Activated B cell treated with CpG ODN at 0.5 μM for 24 hours (primary cell): ENCODE results near the gene ZNF550. TPM values are rescaled to one million over a fixed set of nuclear protein-coding genes. Genes with fewer than 3 reads are reported as not detected.
A peak's percentile ranks its signal among the peaks of the same experiment; 100 is the strongest.

ENCODE experiments used
- ATAC-seq: fragments of 200-7000 bp; cut with Tn5 transposase; one replicate; pipeline ENCODE4 v1.10.0; 2021; ENCODE audit warnings: low read depth, mild to moderate bottlenecking, moderate library complexity
- CTCF ChIA-PET: fragments of 350-600 bp; sonication (Branson Sonifier 250); formaldehyde crosslinking; loops from one replicate; lab custom pipeline; 2021; ENCODE audit warnings: antibody characterized with exemption; lab: Charles Lee
- POLR2A ChIA-PET: fragments of 350-600 bp; sonication (Branson Sonifier 250); formaldehyde crosslinking; loops from one replicate; lab custom pipeline; 2021; ENCODE audit warnings: antibody characterized with exemption; lab: Charles Lee
- DNase-seq: peaks from one replicate; pipeline ENCODE4 v3.0.0; 2022
- H3K27ac Mint-ChIP-seq: one replicate; pipeline ENCODE4 v1.8.0; 2020; ENCODE audit warnings: mixed read lengths
- H3K27me3 Mint-ChIP-seq: one replicate; pipeline ENCODE4 v1.8.0; 2021; ENCODE audit warnings: mixed read lengths
- H3K36me3 Mint-ChIP-seq: one replicate; pipeline ENCODE4 v1.8.0; 2021; ENCODE audit warnings: low read depth, mixed read lengths
- H3K4me1 Mint-ChIP-seq: one replicate; pipeline ENCODE4 v1.8.0; 2021; ENCODE audit warnings: mixed read lengths
- H3K4me3 Mint-ChIP-seq: one replicate; pipeline ENCODE4 v1.8.0; 2020; ENCODE audit warnings: mild to moderate bottlenecking, mixed read lengths
- H3K9me3 Mint-ChIP-seq: one replicate; pipeline ENCODE4 v1.8.0; 2020; ENCODE audit warnings: mixed read lengths
- CTCF ChIP-seq: fragments of 200-600 bp; IDR thresholded peaks from one replicate; pipeline ENCODE4 v1.8.0; 2022; ENCODE audit warnings: antibody characterized with exemption, mild to moderate bottlenecking
- intact Hi-C: fragments of 100-400 bp; cut with micrococcal nuclease; formaldehyde crosslinking; loops from one replicate; pipeline ENCODE4 v1.15.1; 2024
- total RNA-seq: library from RNA; stranded (reverse); gene quantifications from 2 replicates; pipeline ENCODE4 v1.2.3, GENCODE V29; 2022

Gene ZNF550
- total RNA-seq, 1 donor from 2014 or later = 18.7 TPM

DNA sequence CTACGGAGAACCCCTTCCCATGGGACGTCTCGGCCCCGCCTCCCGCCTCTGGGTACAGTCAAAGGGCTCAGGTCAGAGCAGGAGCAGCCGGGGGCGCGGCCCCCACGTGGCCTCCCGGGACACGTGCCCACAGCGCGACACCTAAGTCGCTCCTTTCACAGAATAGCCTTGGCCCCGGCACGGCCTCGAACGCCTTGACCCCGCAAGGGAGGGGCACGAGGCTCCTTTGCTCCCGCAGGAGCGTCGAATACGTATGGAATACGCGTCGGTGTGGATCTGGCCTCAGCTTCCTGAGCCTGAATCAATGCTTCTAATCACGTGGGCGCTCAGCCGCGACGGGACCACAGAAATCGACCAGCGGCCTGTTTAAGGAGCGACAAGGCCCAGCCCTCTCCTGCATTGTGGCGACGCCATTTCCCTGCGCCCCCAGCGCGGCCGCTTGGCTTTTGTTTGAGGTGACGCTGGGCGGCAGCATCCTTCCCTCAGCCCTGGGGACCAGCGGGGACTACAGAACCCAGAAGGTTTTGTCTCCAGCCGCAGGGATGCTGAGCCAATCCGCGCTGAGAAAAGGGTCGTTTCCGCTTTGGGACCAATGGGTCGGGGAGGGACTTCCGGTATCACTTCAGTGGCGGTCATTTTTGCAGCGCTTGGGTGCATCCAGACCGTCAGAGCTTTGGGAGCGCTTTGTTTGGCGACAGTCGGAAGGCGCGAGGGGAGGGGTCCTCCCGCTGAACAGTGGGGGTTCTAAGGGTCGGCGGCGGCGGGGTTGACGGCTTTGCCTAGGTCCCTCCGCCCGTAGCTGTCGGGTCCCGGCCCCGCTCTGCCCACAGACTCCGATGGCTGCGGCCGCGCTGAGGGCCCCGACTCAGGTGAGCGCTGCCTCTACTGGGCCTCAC lies 24.1 kb upstream of the ZNF550 start, which contains the start of gene ZIK1:
ZIK1 (plus strand) TSS at position 625 of the 896 bp plus-strand sequence; CDS start at position 837, 212 bp downstream.
- intact Hi-C loops = loop anchor here (1.0 to 5.0 kb wide), 5 partner anchors 16 to 364 kb away; partner anchors contain the start of genes ZNF134, ZNF256, ZNF530 and ZNF548

GRCh38 chr19:57583104-57583520 lies 23.4 kb upstream of the ZNF550 start:
- DNase-seq = no peak
- ChIA-PET CTCF (no interaction called here), POLR2A (interaction anchor here (0.9 to 1.7 kb wide), 6 partner anchors 50 to 568 kb away, joined by 3 to 5 read pairs (median 4); partner anchors contain the start of genes ZNF211, ZNF329, ZNF551 and ZNF606)
- no peak overlapping the region for H3K27ac Mint-ChIP-seq
- intact Hi-C loops = loop anchor here (1.0 to 5.0 kb wide), 2 partner anchors 194 to 364 kb away; partner anchors contain the start of genes ZNF256 and ZNF548
- no peak overlapping the region for H3K4me3 Mint-ChIP-seq
- H3K27me3 Mint-ChIP-seq = no peaks in the 10 kb centered on the region
- H3K4me1 Mint-ChIP-seq = peaks cover 30% of the 10 kb centered on the region
- peaks cover 33% of the 10 kb centered on the region for H3K36me3 Mint-ChIP-seq
- peaks cover 28% of the 10 kb centered on the region for H3K9me3 Mint-ChIP-seq
- no peak for TF ChIP-seq CTCF
- ATAC-seq = no peak

More for the DNA sequence above, 24.1 kb upstream of the ZNF550 start, which contains the start of gene ZIK1:
- peaks cover 27% of the 10 kb centered on the region for H3K4me1 Mint-ChIP-seq
- ATAC-seq (peak; percentile 88), DNase-seq (peak; percentile 75)
- H3K36me3 Mint-ChIP-seq = peaks cover 38% of the 10 kb centered on the region
- ChIA-PET CTCF (no interaction called here), POLR2A (interaction anchor here (0.8 to 1.7 kb wide), 9 partner anchors 25 to 599 kb away, joined by 3 to 5 read pairs (median 3); partner anchors contain the start of genes ZNF134, ZNF211, ZNF274 and ZNF329)
- H3K27ac Mint-ChIP-seq = peak within 1 kb of the TSS; percentile 87
- peaks cover 31% of the 10 kb centered on the region for H3K9me3 Mint-ChIP-seq
- TF ChIP-seq CTCF = no peak
- H3K27me3 Mint-ChIP-seq = no peaks in the 10 kb centered on the region
- peak within 1 kb of the TSS; percentile 91 for H3K4me3 Mint-ChIP-seq

GRCh38 chr19:57578487-57579205 lies 19.0 kb upstream of the ZNF550 start, which contains the start of gene ZNF416:
TSS of gene ZNF416 (minus strand) at chr19:57578911. CDS start at chr19:57578704, 207 bp downstream.
- DNase-seq (peak; percentile 79), ATAC-seq (peak; percentile 92)
- Mint-ChIP-seq H3K27me3 (no peaks in the 10 kb centered on the region), H3K27ac (peak within 1 kb of the TSS; percentile 84), H3K4me3 (peak within 1 kb of the TSS; percentile 86), H3K4me1 (peaks cover 32% of the 10 kb centered on the region), H3K36me3 (peaks cover 42% of the 10 kb centered on the region), H3K9me3 (peaks cover 33% of the 10 kb centered on the region)
- CTCF ChIA-PET = no interaction called here
- POLR2A ChIA-PET = interaction anchor here (0.6 to 1.3 kb wide), 8 partner anchors 35 to 605 kb away, joined by 3 to 12 read pairs (median 5); partner anchors contain the start of genes TRAPPC2B, ZNF134, ZNF211 and ZNF547
- intact Hi-C loops = loop anchor here (1.0 to 2.0 kb wide), 14 partner anchors 19 to 572 kb away; partner anchors contain the start of genes ZNF134, ZNF17, ZNF211 and ZNF329
- no peak for TF ChIP-seq CTCF

DNA sequence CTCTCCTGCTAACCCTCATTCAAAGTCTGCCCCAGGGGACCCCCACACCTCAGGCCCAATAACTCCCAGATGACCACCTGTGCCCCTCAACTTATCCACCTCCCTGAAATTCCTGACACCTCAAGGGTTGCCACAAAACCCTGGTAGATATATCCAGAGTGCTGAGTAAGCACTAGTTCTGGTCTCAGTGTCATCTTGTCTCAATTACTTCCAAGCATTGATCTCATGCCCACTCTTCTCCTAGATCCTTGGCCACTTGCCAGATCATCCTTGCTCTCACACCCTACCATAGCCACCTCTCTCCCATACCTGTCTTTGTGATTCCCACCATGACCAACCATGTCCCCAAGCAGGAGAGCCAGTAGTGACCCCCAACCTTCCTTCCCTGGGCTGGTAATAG lies 17.0 kb upstream of the ZNF550 start:
- ATAC-seq (no peak), DNase-seq (no peak)
- ChIA-PET CTCF (no interaction called here), POLR2A (interaction anchor here (0.9 kb wide), 1 partner anchor 426 kb away, joined by 3 read pairs; the partner anchor contains the start of gene ZNF606)
- no peak overlapping the region for H3K27ac Mint-ChIP-seq
- H3K4me3 Mint-ChIP-seq = peak overlapping the region; percentile 21
- TF ChIP-seq CTCF = no peak
- H3K4me1 Mint-ChIP-seq = peaks cover 27% of the 10 kb centered on the region
- peaks cover 41% of the 10 kb centered on the region for H3K9me3 Mint-ChIP-seq
- no peaks in the 10 kb centered on the region for H3K27me3 Mint-ChIP-seq
- intact Hi-C loops = no loop called here
- H3K36me3 Mint-ChIP-seq = peaks cover 62% of the 10 kb centered on the region
